Chondrocyte (in vitro differentiated cells): ENCODE results near the gene GABRR1. TPM values are rescaled to one million over a fixed set of nuclear protein-coding genes. Genes with fewer than 3 reads are reported as not detected.

Experiments used
- DNase-seq: peaks from one replicate; pipeline ENCODE4 v3.0.0; 2021; ENCODE audit warnings: mixed read lengths, low spot score
- H3K27ac Mint-ChIP-seq: one replicate; pipeline ENCODE4 v1.8.0; 2021; ENCODE audit warnings: mild to moderate bottlenecking, moderate library complexity, mixed read lengths; ENCODE audit not compliant: unreplicated experiment
- H3K27me3 Mint-ChIP-seq: 2 replicates; pipeline ENCODE4 v1.8.0; 2021; ENCODE audit warnings: low read depth, mixed read lengths
- H3K36me3 Mint-ChIP-seq: 2 replicates; pipeline ENCODE4 v1.8.0; 2021; ENCODE audit warnings: low read depth, mixed read lengths
- H3K4me1 Mint-ChIP-seq: 2 replicates; pipeline ENCODE4 v1.8.0; 2021; ENCODE audit warnings: low read depth, mild to moderate bottlenecking, mixed read lengths
- H3K4me3 Mint-ChIP-seq: one replicate; pipeline ENCODE4 v1.8.0; 2021; ENCODE audit warnings: mild to moderate bottlenecking, moderate library complexity, mixed read lengths; ENCODE audit not compliant: unreplicated experiment
- H3K9me3 Mint-ChIP-seq: 2 replicates; pipeline ENCODE4 v1.8.0; 2021; ENCODE audit warnings: low read depth, mixed read lengths
- CTCF ChIP-seq: fragments of 200-600 bp; sonication (generic); IDR thresholded peaks from 2 replicates; pipeline ENCODE4 v1.5.0; 2021; ENCODE audit warnings: antibody characterized with exemption, mild to moderate bottlenecking, moderate library complexity
- total RNA-seq: library from RNA; stranded (reverse); gene quantifications from 3 replicates; pipeline ENCODE4 v1.2.1, GENCODE V29; 2021

The GABRR1 gene
- total RNA-seq, 1 donor from 2014 or later = not detected

GRCh38 chr6:89200706-89201215 lies 16.4 kb downstream of the GABRR1 start:
- Mint-ChIP-seq H3K36me3 (peaks cover 1% of the 10 kb centered on the region), H3K4me1 (no peaks in the 10 kb centered on the region), H3K4me3 (no peak overlapping the region), H3K9me3 (peaks cover 1% of the 10 kb centered on the region), H3K27me3 (peaks cover 19% of the 10 kb centered on the region), H3K27ac (no peak overlapping the region)
- no peak for TF ChIP-seq CTCF
- no peak for DNase-seq

GRCh38 chr6:89199579-89199978 lies 17.6 kb downstream of the GABRR1 start:
- H3K4me1 Mint-ChIP-seq = no peaks in the 10 kb centered on the region
- peaks cover 19% of the 10 kb centered on the region for H3K27me3 Mint-ChIP-seq
- no peak overlapping the region for H3K4me3 Mint-ChIP-seq
- peaks cover 7% of the 10 kb centered on the region for H3K36me3 Mint-ChIP-seq
- no peak for TF ChIP-seq CTCF
- no peak for DNase-seq
- peaks cover 8% of the 10 kb centered on the region for H3K9me3 Mint-ChIP-seq
- no peak overlapping the region for H3K27ac Mint-ChIP-seq

GRCh38 chr6:89198235-89198634 lies 18.9 kb downstream of the GABRR1 start:
- Mint-ChIP-seq H3K27me3 (peaks cover 14% of the 10 kb centered on the region), H3K4me3 (no peak overlapping the region)

GRCh38 chr6:89197141-89197540 lies 20.0 kb downstream of the GABRR1 start:
- no peak for DNase-seq
- H3K4me3 Mint-ChIP-seq = no peak overlapping the region
- peaks cover 15% of the 10 kb centered on the region for H3K9me3 Mint-ChIP-seq
- TF ChIP-seq CTCF = no peak
- H3K4me1 Mint-ChIP-seq = no peaks in the 10 kb centered on the region
- H3K36me3 Mint-ChIP-seq = peaks cover 7% of the 10 kb centered on the region
- no peak overlapping the region for H3K27ac Mint-ChIP-seq
- peaks cover 14% of the 10 kb centered on the region for H3K27me3 Mint-ChIP-seq

More at GRCh38 chr6:89198235-89198634, 18.9 kb downstream of the GABRR1 start:
- no peak overlapping the region for H3K27ac Mint-ChIP-seq
- H3K9me3 Mint-ChIP-seq = peaks cover 15% of the 10 kb centered on the region
- TF ChIP-seq CTCF = no peak
- no peak for DNase-seq
- no peaks in the 10 kb centered on the region for H3K4me1 Mint-ChIP-seq
- peaks cover 7% of the 10 kb centered on the region for H3K36me3 Mint-ChIP-seq

GRCh38 chr6:89194559-89194958 lies 22.6 kb downstream of the GABRR1 start:
- DNase-seq = no peak
- H3K27ac Mint-ChIP-seq = no peak overlapping the region
- H3K9me3 Mint-ChIP-seq = peaks cover 15% of the 10 kb centered on the region
- peaks cover 9% of the 10 kb centered on the region for H3K27me3 Mint-ChIP-seq
- peaks cover 3% of the 10 kb centered on the region for H3K4me1 Mint-ChIP-seq
- peaks cover 7% of the 10 kb centered on the region for H3K36me3 Mint-ChIP-seq
- no peak overlapping the region for H3K4me3 Mint-ChIP-seq
- no peak for TF ChIP-seq CTCF
